ENCODE results near the gene ZC3H18. TPM values are rescaled to one million over a fixed set of nuclear protein-coding genes. Genes with fewer than 3 reads are reported as not detected.

ZC3H18 gene
- polyA plus RNA-seq, 3 donors: 5.5 to 36.4 (median 6.8) TPM

GRCh38 chr16:88548985-88549384 lies 21.2 kb upstream of the ZC3H18 start:
- H3K36me3 Mint-ChIP-seq: no peaks in the 10 kb centered on the region
- intact Hi-C loops (cut with micrococcal nuclease): no loop called here
- Histone ChIP-seq H2AFZ (ENCODE audit: insufficient read depth, low read depth, low read length, poor library complexity, severe bottlenecking) (no peak overlapping the region), H3K79me2 (ENCODE audit: insufficient read depth, low read length) (no peaks in the 10 kb centered on the region), H3K9me3 (replicated peaks in 1 of 2; ENCODE audit: control insufficient read depth in 1 of 2, insufficient read depth in 1 of 2, low read length in 2 of 2) (peaks cover 6 to 16% of the 10 kb centered on the region in 2 donors), H3K4me2 (replicated peaks; ENCODE audit: extremely low read depth, low read length, poor library complexity, severe bottlenecking) (no peak overlapping the region), H3K27ac (ENCODE audit: low read depth in 1 of 2, low read length in 2 of 2) (no peak overlapping the region), H3K4me1 (ENCODE audit: control insufficient read depth in 1 of 2, insufficient read depth in 2 of 2, low read length in 2 of 2) (peaks cover 7 to 11% of the 10 kb centered on the region in 2 donors), H3K36me3 (replicated peaks in 1 of 2; ENCODE audit: control insufficient read depth in 1 of 2, insufficient read depth in 2 of 2, low read length in 2 of 2) (no peaks in the 10 kb centered on the region), H4K20me1 (ENCODE audit: insufficient read depth, low read length) (no peaks in the 10 kb centered on the region), H3K9ac (ENCODE audit: insufficient read depth, low read length, poor library complexity, severe bottlenecking) (no peak overlapping the region), H3K4me3 (replicated peaks in 1 of 3; ENCODE audit: low read depth in 2 of 3, low read length in 3 of 3) (no peak overlapping the region), H3K27me3 (ENCODE audit: control insufficient read depth in 2 of 2, insufficient read depth in 2 of 2, low read length in 2 of 2) (peaks cover 0 to 23% of the 10 kb centered on the region in 2 donors)
- WGBS (ENCODE audit: insufficient coverage): 89% methylated on average over 13 of the region's 13 CpGs
- TF ChIP-seq CTCF (IDR thresholded peaks at IDR 0.05): no peak
- H3K4me3 Mint-ChIP-seq: peak overlapping the region in 1 of 2 donors; percentile 73
- DNase-seq: no peak
- peaks cover 6 to 16% (median 12%) of the 10 kb centered on the region in 7 donors for H3K9me3 Mint-ChIP-seq
- H3K27me3 Mint-ChIP-seq (ENCODE audit: low read depth in 3 of 3): peaks cover 26 to 41% (median 29%) of the 10 kb centered on the region in 3 donors
- H3K27ac Mint-ChIP-seq: no peak overlapping the region
- peaks cover 12% of the 10 kb centered on the region for H3K4me1 Mint-ChIP-seq

- Histone ChIP-seq H3K27ac (ENCODE audit: low read depth in 1 of 2, low read length in 2 of 2) (no peak overlapping the region), H3K9ac (ENCODE audit: insufficient read depth, low read length, poor library complexity, severe bottlenecking) (no peak overlapping the region), H3K36me3 (replicated peaks in 1 of 2; ENCODE audit: control insufficient read depth in 1 of 2, insufficient read depth in 2 of 2, low read length in 2 of 2) (no peaks in the 10 kb centered on the region), H4K20me1 (ENCODE audit: insufficient read depth, low read length) (no peaks in the 10 kb centered on the region), H3K79me2 (ENCODE audit: insufficient read depth, low read length) (no peaks in the 10 kb centered on the region), H3K4me1 (ENCODE audit: control insufficient read depth in 1 of 2, insufficient read depth in 2 of 2, low read length in 2 of 2) (peaks cover 7 to 11% of the 10 kb centered on the region in 2 donors), H3K27me3 (ENCODE audit: control insufficient read depth in 2 of 2, insufficient read depth in 2 of 2, low read length in 2 of 2) (peaks cover 0 to 23% of the 10 kb centered on the region in 2 donors), H3K4me2 (replicated peaks; ENCODE audit: extremely low read depth, low read length, poor library complexity, severe bottlenecking) (peak overlapping the region; percentile 63), H3K4me3 (replicated peaks in 1 of 3; ENCODE audit: low read depth in 2 of 3, low read length in 3 of 3) (peak overlapping the region in 1 of 3 experiments; percentile 50), H2AFZ (ENCODE audit: insufficient read depth, low read depth, low read length, poor library complexity, severe bottlenecking) (peak overlapping the region; percentile 59), H3K9me3 (replicated peaks in 1 of 2; ENCODE audit: control insufficient read depth in 1 of 2, insufficient read depth in 1 of 2, low read length in 2 of 2) (peaks cover 4 to 8% of the 10 kb centered on the region in 2 donors)
- WGBS (ENCODE audit: insufficient coverage): 11% methylated on average over 9 of the region's 12 CpGs
- H3K4me3 Mint-ChIP-seq: peak overlapping the region; percentile 65 to 81
- H3K9me3 Mint-ChIP-seq: peaks cover 0 to 8% (median 6%) of the 10 kb centered on the region in 7 donors
- no peak for DNase-seq
- H3K27ac Mint-ChIP-seq: no peak overlapping the region
- no peak for TF ChIP-seq CTCF (IDR thresholded peaks at IDR 0.05)
- peaks cover 12% of the 10 kb centered on the region for H3K4me1 Mint-ChIP-seq
- H3K27me3 Mint-ChIP-seq (ENCODE audit: low read depth in 3 of 3): peaks cover 26 to 44% (median 34%) of the 10 kb centered on the region in 3 donors
- H3K36me3 Mint-ChIP-seq: no peaks in the 10 kb centered on the region
- intact Hi-C loops (cut with micrococcal nuclease): no loop called here
Observed at GRCh38 chr16:88549671-88550245, 20.4 kb upstream of the ZC3H18 start.

Data from CD14-positive monocyte (primary cell).